GM15510 (cell line): ENCODE measurements around the gene ASB12.

Experiments used
- POLR2A ChIP-seq: IDR thresholded peaks from 3 replicates; pipeline ENCODE4 v1.6.1; 2011; ENCODE audit warnings: borderline replicate concordance; ENCODE audit not compliant: insufficient read length; ENCODE audit errors: extremely low read depth

The ASB12 gene

DNA sequence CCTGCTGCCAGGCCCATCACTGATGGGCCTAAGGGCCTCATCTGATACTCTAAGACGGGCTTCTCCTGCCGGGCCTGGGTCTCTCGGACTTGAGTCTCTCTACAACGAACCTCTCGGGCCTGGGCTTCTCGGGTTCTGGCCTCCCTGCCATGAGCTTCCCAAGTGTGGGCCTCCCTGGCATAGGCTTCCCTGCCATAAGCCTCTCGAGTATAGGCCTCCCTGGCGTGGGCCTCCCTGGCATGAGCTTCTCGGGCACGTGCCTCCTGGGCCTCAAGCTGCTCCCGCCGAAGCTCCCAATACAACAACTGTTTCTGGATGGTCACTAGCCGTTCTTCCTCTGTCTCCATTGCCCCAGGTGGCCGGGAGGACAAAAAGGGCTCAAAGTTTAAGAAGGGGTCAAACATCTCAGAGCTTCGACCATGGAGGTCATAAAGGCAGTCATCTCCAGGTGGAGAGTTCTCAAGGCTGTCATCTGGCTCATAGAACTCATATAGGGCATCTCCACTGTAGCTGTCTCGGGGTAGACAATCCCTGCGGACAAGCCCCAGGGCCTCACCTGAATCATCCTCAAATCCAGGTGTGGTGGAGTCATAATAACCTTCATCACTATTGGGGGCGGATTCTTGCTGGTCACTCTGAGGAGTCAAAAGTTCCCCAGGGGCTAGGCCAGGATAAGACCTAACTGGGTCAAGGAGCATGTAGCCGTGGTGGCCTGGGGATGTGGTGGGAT is 39.0 kb downstream of the ASB12 start:
- no peak for TF ChIP-seq POLR2A

DNA sequence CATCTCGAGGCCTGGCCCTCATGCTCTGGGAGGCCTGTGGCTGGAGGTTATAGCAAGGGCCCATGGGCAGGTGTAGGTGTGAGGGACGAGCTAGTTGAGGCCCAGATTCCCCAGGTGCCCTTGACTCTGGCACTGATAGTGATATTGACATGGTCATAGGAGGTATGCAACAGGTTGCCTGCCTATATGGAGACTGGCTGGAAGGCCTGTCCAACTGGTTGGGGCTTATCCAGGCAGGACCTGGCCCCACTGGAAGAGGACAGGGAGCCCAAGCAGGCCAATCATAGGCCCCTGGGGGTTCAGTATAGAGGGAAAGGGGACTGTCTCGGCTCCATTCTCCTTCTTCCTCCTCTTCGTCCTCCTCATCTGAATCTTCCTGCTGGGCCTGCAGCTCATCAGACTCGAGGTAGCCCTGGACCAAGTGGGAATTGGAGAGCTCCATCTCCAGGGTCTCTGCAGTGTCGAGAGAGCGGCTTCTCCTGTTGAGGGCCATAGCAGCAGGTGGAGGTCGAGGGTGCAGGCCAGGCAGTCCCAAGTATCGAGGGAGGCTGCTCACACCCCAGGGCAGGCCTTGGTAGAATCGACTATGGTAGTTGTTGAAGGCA is 40.2 kb downstream of the ASB12 start:
- TF ChIP-seq POLR2A = no peak

- no peak for TF ChIP-seq POLR2A
Measured at GRCh38 chrX:64188901-64189300, 41.5 kb downstream of the ASB12 start.

DNA sequence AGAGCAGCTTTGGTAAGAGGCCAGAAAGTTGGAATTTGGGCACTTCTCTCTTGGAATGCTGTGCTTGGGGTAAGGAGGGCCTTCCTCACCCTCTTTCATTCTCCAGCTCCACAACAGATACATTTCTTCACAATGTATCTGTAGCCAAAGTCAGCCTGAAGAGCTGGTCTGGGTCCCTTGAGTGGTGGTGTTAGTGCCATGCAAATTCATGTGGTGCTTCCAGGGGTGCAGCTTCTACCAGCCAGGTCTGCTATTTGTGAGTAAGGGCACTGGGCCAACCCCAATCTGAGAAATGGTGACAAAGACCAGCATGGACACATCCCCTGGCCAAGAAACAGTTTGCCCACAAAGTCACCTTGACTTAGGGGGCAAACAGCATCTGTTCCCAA is 42.7 kb downstream of the ASB12 start:
- no peak for TF ChIP-seq POLR2A

GRCh38 chrX:64186974-64187761 is 43.2 kb downstream of the ASB12 start:
- TF ChIP-seq POLR2A = no peak

DNA sequence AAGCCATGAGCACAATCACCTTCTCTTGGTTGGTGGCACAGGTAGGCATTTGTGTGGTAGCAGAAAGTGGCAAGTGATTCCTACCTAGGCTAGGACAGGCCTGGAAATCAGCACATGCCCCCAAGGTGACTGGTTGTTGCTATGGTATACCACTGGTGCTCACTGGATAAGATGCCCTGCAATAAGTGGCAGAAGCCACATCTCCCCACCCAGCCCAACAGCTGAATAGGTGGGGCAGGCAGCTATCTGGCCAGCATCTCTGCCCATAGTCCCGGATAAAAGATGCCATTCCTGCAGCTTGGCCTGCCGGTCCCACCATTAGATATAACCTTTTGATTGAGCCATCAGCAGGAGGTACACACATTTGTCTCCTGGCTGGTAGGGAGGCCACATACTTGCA is 46.0 kb downstream of the ASB12 start:
- no peak for TF ChIP-seq POLR2A

DNA sequence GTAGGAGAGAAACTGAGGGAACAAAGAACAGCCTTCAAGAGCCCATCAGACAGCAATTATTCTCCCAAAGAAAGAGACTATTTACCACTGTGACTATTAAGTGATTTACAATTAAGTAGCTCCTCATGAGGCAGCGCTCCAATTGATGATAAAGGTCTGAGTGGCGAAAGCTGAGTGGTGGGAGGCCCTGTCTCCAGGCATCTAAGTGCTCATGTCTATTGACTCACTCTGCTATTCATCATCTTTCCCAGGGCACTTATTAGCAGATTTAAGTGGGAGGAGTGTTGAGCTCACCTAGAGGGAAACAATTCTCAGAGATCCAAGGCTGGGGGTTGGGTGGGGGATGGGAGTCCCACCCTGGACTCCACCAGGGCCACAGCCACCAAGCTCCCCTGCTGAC is 48.2 kb downstream of the ASB12 start:
- TF ChIP-seq POLR2A = no peak

GRCh38 chrX:64176876-64177275 is 53.5 kb downstream of the ASB12 start:
- TF ChIP-seq POLR2A = no peak
